HG02798 (cell line): Measurements from ENCODE around the gene HPDL.
"Not testable (repeated sequence)": the region's sequence is repeated elsewhere in the genome, so short reads cannot be mapped to it uniquely, and the experiment has no call there.

Source experiments
- ATAC-seq: cut with Tn5 transposase; IDR thresholded peaks from one replicate; pipeline ENCODE4 v1.9.1; 2021; ENCODE audit warnings: mild to moderate bottlenecking; ENCODE audit not compliant: unreplicated experiment, poor library complexity

The HPDL gene

GRCh38 chr1:45326627-45327623, at the start of gene HPDL:
HPDL (plus strand) TSS chr1:45326895; CDS start chr1:45327149, 254 bp downstream.
- ATAC-seq, result no peak

GRCh38 chr1:45282351-45282750, 44.3 kb upstream of the HPDL start:
- ATAC-seq, result no peak

- not testable (repeated sequence) for ATAC-seq
Measured at GRCh38 chr1:45284858-45285257, 41.8 kb upstream of the HPDL start.

DNA sequence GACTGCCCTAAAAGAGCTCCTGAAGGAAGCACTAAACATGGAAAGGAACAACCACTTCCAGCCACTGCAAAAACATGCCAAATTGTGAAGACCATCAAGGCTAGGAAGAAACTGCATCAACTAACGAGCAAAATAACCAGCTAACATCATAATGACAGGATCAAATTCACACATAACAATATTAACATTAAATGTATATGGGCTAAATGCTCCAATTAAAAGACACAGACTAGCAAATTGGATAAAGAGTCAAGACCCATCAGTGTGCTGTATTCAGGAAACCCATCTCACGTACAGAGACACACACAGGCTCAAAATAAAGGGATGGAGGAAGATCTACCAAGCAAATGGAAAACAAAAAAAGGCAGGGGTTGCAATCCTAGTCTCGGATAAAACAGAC, 40.2 kb upstream of the HPDL start:
- ATAC-seq, result not testable (repeated sequence)

- not testable (repeated sequence) for ATAC-seq
Measured at GRCh38 chr1:45291002-45291401, 35.7 kb upstream of the HPDL start.

DNA sequence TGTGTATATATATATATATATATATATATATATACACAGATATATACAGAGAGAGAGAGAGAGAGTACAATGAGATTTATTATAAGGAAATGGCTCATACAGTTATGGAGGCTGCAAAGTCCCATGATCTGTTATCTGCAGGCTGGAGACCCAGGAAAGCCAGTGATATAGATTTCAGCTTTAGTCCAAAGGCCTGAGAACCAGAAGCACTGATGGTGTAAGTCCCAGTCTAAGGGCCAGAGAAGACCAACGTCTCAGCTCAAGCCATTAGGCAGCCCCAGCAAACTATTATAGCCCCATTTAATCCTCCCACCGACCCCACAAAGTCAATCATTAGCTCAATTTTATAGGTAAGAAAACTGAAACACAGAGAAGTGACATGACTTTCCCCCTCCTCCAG, 35.0 kb upstream of the HPDL start:
- no peak for ATAC-seq

- ATAC-seq, result no peak
Measured at GRCh38 chr1:45297666-45298356, 28.9 kb upstream of the HPDL start.

DNA sequence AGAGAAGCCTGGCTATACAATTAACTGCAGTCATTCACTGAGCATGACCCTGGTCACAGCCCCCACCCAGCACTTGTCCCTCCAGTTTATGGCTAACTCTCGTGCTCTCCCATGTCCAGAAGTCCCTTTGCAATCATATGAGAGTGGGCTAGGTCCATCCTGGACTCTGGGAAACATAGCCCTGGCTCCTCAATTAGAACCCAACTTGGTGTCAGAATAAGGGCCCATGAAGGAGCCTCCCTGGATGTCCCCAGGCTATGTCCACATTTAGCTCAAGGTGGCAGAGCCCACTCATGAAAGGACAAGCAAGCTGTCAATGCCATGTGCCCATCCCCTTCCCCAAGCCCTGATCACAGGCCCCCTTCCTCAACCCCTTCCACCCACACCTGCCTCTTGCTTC, 27.4 kb upstream of the HPDL start:
- no peak for ATAC-seq

DNA sequence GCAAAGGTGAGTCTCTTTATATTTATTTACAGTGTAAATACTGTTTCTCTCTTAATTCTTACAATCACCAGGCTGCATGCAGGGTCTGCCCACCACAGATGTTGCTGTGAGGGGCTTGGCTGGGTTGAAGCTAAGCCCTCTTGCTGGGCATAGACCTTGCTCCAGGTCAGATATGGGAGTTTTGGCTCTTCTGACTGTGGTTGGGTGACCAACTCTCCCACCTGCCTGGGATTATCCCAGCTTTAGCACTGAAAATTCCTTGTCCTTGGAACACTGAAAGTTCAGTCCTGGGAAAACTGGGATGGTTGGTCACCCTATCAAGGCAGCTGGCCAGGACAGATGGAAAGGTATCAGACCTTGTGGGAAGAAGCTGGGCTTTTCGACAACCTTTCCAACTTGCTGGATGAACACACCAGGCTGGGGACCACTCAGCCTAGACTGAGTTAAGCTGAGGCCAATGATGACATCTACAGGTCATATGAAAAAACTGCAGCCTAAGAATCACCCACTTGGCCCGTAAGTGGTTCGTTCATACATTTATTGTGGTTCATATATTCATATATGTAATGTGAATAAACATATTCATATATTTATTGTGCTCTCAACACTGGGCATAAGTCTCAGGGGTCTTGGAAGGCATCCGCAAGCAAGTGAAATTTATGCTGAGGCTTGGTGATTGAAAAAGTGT, 26.6 kb upstream of the HPDL start:
- no peak for ATAC-seq

DNA sequence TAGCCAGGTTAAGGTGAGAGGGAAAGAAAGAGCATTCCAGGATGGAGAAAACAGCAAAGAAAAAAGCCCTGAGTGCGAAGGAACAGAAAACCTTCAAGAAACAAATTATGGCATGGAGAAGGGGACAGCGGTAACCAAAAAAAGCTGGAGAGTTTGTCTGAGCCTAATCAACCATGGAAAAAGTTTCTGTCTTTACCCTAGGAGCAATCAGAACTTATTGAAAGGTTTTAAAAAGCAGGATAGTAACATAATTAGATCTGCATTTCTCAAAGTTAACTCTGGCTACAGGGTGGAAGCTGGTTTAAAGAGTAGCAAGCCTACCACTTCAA, 26.1 kb upstream of the HPDL start:
- ATAC-seq, result no peak

DNA sequence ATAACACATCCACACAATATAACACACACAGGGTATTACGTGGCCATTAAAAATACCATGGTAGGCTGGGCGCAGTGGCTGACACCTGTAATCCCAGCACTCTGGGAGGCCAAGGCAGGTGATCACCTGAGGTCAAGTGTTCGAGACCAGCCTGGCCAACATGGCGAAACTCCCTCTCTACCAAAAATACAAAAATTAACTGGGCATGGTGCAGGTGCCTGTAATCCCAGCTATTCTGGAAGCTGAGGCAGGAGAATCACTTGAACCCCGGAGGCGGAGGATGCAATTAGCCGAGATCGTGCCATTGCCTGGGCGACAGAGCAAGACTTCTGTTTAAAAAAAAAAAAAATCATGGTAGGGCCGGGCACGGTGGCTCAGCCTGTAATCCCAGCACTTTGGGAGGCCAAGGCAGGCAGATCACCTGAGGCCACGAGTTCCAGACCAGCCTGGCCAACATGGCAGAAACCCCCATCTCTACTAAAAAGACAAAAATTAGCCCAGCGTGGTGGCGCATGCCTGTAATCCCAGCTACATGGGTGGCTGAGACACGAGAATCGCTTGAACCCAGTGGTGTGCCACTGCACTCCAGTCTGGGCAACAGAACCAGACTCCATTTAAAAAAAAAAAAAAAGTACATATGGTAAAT, 24.1 kb upstream of the HPDL start:
- ATAC-seq, result no peak

DNA sequence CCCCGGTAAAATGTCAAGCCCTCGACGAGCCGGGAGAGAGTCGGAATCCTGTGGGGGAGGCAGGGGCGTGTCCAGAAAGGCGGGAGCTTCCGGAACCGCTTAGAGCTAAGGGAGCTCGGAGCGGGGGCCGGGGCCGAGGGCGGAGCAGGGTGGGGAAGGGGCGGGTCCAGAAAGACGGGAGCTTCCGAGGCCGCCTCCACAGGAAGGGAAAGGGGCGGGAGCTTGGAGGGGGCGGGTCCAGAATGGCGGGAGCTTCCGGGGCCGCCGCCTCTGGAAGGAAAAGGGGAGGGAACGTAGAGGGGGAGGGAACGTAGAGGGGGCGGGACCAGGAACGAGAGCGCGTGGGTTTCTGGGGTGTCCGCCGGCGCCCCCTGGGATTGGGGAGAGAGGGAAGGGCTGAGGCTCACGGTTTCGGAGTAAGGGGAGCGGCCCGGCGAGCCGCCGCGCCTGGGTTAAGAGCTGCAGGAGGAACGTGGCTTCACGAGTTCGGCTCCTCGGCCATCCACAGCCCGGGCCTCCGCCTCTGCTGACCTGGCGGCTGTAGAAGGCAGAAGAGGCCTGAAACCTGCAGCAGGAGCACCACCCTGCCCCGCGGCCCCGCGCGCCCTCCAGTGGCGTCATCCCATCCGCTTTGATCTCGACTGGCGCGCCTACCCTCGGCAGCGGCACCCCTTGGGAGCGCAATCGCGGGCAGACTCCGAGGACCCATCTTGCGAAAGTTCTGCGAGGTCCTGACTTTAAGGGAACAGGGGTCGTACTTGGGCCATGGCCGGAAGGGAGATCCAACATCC, 23.0 kb upstream of the HPDL start:
- peak; percentile 77 for ATAC-seq

- ATAC-seq, result no peak
Measured at GRCh38 chr1:45304311-45305081, 22.2 kb upstream of the HPDL start.

- no peak for ATAC-seq
Measured at GRCh38 chr1:45305231-45305630, 21.5 kb upstream of the HPDL start.

DNA sequence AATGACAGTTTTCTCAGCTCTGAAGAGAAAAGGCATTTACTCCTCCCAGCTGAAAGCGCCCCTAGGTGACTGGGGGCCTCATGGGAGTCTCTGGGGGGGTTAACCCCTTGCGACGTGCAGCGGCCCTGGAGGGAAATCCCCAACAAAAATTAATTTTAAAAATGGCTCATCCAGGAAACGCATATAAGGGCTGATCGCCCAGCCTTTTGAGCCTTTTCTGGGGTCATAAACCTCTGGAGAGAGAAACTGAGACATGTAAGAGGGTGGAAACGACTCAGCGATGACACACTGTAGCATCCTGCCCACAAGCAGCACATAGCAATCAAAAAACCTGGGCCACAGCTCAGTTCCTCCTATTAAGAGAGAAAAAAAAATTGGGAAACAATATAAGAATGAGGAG, 20.4 kb upstream of the HPDL start:
- no peak for ATAC-seq

- no peak for ATAC-seq
Measured at GRCh38 chr1:45306905-45307304, 19.8 kb upstream of the HPDL start.

- ATAC-seq, result no peak
Measured at GRCh38 chr1:45314266-45314665, 12.4 kb upstream of the HPDL start.

- ATAC-seq, result no peak
Measured at GRCh38 chr1:45317166-45317565, 9.5 kb upstream of the HPDL start.

DNA sequence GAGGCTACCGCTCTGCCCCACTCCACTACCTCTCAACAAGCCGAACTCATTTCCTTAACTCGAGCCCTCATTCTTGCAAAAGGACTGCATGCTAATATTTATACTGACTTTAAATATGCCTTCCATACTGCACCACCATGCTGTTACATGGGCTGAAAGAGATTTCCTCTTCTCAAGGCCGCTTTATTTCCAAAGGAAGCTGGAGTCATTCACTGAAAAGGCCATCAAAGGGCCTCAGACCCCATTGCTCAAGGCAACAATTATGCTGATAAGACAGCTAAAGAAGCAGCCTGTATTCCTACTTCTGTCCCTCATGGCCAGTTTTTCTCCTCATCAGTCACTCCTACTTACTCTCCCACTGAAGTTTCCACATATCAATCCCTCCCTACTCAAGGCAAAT, 6.9 kb upstream of the HPDL start:
- no peak for ATAC-seq
